ENCODE data around the gene GPHA2.
A peak's percentile ranks its signal among the peaks of the same experiment; 100 is the strongest.

GPHA2 gene

GRCh38 chr11:64894070-64894811 lies 41.5 kb downstream of the GPHA2 start:
- H3K4me3 ChIP-seq (ENCODE audit: low read length), result no peak overlapping the region
- peak; percentile 66 for DNase-seq (ENCODE audit: low read depth, low spot score)

- H3K4me3 ChIP-seq (ENCODE audit: low read length), result no peak overlapping the region
- DNase-seq (ENCODE audit: low read depth, low spot score), result no peak
Measured at GRCh38 chr11:64893194-64894069, 42.3 kb downstream of the GPHA2 start.

- no peak overlapping the region for H3K4me3 ChIP-seq (ENCODE audit: low read length)
- DNase-seq (ENCODE audit: low read depth, low spot score), result no peak
Measured at GRCh38 chr11:64892838-64893193, 42.9 kb downstream of the GPHA2 start.

GRCh38 chr11:64892411-64892831 lies 43.3 kb downstream of the GPHA2 start:
- H3K4me3 ChIP-seq (ENCODE audit: low read length), result no peak overlapping the region
- no peak for DNase-seq (ENCODE audit: low read depth, low spot score)

GRCh38 chr11:64891880-64892279 lies 43.8 kb downstream of the GPHA2 start:
- DNase-seq (ENCODE audit: low read depth, low spot score), result no peak
- no peak overlapping the region for H3K4me3 ChIP-seq (ENCODE audit: low read length)

GRCh38 chr11:64891215-64891848 lies 44.4 kb downstream of the GPHA2 start:
- no peak for DNase-seq (ENCODE audit: low read depth, low spot score)
- H3K4me3 ChIP-seq (ENCODE audit: low read length), result no peak overlapping the region

- DNase-seq (ENCODE audit: low read depth, low spot score), result no peak
- H3K4me3 ChIP-seq (ENCODE audit: low read length), result no peak overlapping the region
Measured at GRCh38 chr11:64890522-64890939, 45.2 kb downstream of the GPHA2 start.

- H3K4me3 ChIP-seq (ENCODE audit: low read length), result no peak overlapping the region
- no peak for DNase-seq (ENCODE audit: low read depth, low spot score)
Measured at GRCh38 chr11:64888729-64889511, 46.8 kb downstream of the GPHA2 start.

GRCh38 chr11:64888406-64888728 lies 47.3 kb downstream of the GPHA2 start:
- H3K4me3 ChIP-seq (ENCODE audit: low read length), result peak overlapping the region; percentile 48
- no peak for DNase-seq (ENCODE audit: low read depth, low spot score)

GRCh38 chr11:64887757-64888405 lies 47.8 kb downstream of the GPHA2 start:
- peak overlapping the region; percentile 48 for H3K4me3 ChIP-seq (ENCODE audit: low read length)

GRCh38 chr11:64887234-64887756 lies 48.4 kb downstream of the GPHA2 start:
- H3K4me3 ChIP-seq (ENCODE audit: low read length), result no peak overlapping the region; the same call in 1 of the 2 replicates
- no peak for DNase-seq (ENCODE audit: low read depth, low spot score)

More at GRCh38 chr11:64887757-64888405, 47.8 kb downstream of the GPHA2 start:
- DNase-seq (ENCODE audit: low read depth, low spot score), result peak; percentile 50

- no peak for DNase-seq (ENCODE audit: low read depth, low spot score)
- no peak overlapping the region for H3K4me3 ChIP-seq (ENCODE audit: low read length)
Measured at GRCh38 chr11:64885367-64886286, 50.1 kb downstream of the GPHA2 start.

All from Jurkat, Clone E6-1 (cell line).